Activated CD4-positive, alpha-beta T cell treated with anti-CD3 and anti-CD28 coated beads, Interleukin-2, amount 50 U/mL, for 48 hours (primary cell): ENCODE data around the gene MARK3.
A peak's percentile ranks its signal among the peaks of the same experiment; 100 is the strongest.

Experiments used
- DNase-seq, 2 experiments: peaks; one replicate each; pipeline ENCODE4 v3.0.0-alpha.2; 2020

The MARK3 gene

DNA sequence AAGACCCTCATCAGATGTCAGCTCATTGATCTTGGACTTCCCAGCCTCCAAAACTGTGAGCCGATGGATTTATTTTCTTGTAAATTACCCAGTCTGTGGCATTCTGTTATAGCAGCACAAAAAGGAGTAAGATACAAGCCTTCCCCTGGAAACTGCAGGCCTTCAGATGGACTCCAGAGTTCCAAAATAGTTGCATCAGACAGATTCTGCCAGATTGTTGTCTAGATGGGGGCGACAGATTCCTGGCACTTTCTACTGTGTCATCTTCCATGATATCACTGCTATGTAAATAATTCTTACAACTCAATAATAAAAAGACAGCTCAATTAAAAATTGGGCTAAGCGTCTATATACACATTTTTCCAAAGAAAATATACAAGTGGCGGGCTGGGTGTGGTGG is 17.2 kb upstream of the MARK3 start:
- DNase-seq, result no peak

DNA sequence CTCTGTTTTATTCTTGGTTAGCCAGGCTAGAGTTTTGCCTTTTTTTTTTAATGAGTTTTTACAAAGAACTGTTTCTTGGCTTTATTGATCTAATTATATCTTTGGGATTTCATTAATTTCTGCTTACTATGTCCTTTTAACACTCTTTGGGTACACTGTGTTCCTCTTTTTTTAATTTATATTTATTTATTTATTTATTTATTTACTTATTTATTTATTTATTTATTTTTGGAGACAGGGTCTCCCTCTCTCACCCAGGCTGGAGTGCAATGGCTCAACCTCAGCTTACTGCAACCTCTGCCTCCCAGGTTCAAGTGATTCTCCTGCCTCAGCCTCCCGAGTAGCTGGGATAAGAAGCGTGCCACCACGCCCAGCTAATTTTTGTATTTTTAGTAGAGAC is 15.1 kb upstream of the MARK3 start:
- DNase-seq, result no peak

DNA sequence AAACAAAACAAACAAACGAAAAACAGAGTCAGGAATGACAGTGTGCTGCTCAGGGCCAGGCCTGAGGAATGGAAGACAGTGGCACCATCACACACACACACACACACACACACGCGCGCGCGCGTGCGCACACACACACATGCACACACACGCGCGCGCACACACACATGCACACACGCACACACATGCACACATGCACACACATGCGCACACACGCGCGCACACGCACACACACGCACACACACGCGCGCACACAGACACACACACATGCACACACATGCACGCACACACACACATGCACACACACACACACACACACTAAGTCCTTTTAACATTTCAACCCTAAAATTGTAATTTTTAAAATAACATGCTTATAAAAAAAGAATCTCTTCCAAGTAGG is 13.2 kb upstream of the MARK3 start:
- no peak for DNase-seq

DNA sequence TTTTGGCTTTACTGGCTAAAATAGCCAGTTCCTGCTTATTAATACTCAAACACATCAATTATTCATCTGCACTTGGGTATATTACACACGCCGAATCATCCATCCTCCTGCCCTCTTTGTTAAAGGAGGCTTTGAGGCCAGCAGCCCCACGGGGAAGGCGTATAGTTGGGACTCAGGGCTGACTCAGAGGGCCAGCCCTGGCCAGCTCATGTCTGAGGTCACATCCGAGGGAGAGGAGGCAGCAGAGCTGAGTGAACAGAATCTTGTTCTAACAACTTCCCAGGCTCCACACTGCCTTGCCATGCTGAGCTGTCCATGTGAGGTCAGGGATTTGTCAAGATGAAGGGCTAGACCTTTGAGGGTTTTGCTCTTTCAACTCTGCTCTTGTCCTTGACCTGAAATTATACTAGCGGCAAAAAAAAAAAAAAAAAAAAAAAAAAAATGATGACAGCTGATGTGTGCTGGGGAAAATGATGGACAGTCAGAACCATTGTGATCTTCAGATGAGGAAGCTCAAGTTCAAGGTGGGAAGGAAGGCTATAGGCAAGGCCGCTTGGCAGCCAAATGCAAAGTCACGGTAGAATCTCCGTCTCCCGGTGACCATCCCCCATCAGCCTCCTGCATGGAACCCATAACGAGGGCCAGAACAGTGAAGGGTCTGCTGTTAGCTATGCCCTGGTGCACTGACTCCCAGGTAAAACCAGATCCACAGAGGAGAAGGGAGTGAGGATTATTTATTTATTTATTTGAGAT is 12.5 kb upstream of the MARK3 start:
- peak; percentile 26 to 37 for DNase-seq

DNA sequence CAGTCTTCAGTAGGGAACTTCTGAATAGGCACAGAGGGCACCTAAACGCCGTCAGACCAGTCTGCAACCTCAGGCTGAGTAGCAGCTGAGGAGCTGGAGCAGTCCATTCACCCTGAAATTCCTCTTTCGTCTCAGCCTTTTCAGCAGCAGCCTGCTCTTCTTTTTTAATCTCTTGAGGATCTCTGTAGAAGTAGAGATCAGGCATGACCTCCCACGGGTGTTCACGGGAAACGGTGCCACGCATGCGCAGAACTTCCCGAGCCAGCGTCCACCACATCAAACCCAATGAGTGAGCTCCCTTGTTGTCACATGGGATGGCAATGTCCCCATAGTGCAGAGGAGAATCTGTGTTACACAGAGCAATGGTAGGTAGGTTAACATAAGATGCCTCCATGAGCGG is 11.1 kb upstream of the MARK3 start:
- DNase-seq, result no peak

DNA sequence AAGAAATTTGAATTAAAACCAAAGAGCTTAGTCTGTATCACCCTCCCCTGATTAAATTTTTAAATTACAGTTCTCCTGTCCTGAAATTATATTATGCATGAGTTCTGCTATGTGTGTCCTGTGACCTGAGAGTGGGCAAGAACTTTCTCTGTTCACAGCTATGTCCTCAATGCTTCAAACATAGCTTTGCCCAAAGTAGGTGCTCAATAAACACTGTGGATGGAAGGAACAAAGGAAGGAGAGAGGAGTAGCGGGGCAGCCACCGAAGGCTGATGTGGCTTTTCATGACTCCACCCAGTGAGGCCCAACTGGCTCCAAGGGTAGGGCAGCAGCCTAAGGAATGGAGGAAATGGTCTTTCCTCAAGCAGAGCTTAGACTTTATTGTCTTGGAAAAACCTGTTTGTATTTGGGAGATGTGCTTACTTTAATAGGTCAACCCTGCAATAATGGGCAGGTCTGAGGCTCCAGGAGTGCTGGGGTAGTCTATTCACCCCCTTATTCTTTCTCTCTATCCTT is 7.6 kb upstream of the MARK3 start:
- DNase-seq, result no peak

DNA sequence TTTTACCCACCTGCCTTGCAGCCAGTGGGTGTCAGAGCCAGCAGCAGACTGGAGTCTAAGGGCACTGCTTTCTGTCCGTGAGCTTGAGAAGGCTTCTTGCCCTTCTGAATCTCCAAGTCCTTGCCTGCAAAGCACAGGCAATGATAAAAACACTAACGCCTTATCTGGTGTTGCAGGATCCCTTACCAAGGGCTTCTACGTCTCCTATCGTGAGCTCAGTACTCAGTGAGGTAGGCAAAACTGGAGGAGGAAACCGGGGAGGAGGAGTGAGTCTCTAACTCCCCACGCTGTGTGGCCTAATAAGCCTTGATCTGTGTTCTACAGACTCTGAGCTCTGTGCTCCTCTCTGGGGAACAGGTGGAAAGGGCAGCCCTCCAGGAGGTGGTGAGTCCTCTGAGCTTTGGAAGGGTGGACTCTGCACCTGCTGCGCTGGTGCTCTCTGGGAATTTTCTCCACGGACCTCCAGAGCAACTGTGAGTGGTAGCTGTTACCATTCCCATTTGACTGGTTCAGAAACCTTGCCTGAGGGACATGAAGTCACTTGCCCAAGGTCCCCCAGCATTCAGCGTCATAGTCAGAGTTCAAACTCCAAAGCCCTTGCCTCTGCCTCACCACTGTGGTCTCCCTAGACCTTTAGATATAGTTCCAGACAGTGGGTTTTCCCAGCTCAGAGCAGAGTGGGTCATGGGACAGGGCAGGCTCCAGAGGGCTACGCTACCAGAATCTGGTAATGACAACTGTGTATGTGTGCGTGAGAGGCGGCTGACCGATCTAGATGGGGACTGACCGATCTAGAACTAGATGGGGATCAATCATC is 7.0 kb upstream of the MARK3 start:
- no peak for DNase-seq

DNA sequence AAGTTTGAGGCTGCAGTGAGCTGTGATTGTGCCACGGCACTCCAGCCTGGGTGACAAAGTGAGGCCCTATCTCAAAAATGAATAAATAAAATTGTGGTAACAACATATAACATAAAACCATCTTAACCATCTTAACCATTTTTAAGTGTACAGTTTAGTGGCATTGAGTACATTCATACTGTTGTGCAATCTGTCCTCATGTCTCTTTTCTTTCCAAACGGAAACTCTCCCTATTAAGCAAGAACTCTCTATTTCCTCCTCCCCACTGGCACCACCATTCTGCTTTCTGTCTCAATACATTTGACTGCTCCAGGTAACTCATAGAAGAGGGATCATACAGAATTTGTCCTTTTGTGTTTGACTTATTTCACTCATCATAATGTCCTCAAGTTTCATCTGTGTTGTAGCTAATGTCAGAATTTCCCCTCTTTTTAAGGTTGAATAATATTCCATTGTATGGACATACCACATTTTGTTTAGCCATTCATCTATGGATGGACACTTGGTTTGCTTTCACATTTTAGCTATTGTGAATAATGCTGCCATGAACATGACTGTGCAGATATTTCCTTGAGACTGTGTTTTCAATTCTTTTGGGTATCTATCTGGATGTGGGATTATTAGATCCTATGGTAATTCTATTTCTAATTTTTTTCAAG is 4.4 kb upstream of the MARK3 start:
- no peak for DNase-seq

DNA sequence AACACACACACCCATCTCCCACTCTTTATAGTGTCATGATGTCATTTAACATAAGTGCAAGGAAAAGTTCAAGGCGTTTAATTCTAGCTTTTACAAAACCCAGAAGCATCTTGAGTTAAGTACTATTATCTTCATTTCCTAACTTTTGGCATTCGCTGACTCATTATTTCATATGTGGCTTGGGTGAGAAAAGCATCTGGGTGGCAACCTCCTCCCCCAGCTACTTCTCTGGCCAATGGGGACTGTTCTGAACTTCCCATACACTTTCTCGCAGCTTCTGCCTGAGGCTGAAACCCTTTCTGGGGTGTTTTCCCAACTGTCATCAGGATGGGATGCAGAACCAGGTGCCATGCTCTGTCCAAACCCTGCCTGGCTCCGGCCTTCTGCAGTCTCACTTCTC is 2.8 kb upstream of the MARK3 start:
- no peak for DNase-seq

DNA sequence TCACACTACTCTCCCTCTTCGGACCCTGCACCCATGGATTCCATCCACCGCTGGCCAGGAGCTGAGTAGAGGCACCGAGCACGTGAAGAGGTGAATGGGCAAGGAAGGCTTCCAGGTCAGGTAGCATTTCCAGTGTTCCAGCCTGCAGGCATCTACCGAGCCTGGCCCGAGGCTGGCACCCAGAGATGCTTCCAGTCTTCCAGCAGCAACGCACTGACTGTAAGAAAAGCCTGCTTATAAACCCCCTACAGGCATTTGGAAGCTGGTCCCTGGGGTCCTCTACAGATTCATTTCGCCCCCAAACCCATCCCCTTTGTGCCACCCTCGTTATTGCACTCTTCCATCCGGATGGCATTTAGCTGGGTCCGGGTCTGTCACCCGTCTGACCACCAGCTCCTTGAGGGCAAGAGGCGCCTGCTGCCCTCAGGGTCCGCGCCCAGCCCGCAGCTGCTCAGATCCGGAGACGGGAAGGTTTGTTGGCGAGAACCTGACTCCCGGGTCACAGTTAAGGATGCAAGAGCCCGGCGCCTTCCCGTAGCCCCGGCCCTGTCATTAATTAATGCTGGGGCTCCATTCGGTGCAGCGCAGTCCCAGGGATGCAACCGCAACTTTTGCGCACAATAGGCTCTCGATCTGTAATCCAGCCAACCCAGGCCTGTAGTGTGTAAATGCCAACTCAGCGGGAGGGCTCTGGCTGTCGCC is 614 bp upstream of the MARK3 start:
- no peak for DNase-seq

DNA sequence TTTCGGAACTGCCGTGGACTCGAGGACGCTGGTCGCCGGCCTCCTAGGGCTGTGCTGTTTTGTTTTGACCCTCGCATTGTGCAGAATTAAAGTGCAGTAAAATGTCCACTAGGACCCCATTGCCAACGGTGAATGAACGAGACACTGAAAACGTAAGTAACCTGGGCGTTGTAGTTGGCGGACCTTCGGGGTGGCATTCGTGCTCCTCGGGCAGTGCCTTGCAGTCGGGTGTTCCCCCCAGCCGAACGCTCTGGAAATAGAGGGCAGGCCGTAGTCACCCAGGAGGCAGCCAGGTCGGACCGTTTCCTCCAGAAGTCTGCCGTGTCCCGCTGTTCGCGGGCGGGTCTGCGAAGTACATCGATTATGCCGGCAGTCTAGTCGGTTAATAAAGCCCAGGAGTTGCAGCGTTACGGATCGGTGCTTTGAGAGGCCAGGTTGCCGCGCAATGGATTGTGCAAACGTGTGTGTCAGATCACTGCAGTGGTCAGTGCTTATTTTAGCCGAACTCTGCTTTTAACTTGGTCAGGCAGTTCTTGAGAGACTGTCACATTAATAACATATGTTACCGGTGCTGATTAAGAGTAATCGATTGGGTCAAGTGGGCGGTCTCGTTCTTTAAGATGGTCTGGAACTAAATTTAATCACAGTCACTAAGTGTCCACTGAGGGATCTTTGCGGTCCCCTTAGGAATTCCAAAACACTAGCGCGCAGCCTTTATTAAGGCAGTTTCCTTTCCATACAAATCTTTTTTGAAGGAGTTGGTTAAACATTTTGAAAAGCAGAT is 906 bp downstream of the MARK3 start:
- DNase-seq, result peak; percentile 31 to 47

DNA sequence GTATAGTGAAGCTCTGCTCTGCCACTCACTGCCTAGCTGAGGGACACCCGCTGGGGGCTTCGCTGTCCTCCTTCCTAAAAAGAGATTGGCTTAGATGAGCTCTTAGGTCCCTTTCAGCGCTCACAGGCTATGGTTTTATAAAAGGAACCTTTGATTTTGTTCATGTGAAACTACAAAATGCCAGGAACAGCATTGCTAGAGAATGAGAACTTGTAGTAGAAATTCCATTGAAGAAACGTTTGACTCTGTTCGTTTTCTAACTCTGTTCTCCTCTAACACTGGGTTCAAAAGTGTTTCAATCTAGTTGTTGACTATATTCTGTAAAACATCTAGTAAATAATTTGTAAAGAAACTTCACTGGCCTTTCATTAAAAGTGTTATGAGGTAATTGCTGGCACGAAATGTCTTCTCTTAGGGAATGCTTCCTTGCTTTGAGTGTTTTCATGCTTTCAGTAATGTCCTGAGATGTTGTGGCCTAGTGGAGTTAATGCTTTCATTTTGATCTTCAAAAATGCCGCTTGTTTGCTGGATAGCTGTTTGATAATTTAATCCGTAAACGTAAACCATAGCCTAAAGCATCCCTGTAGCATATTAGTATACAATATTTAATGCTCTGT is 1.6 kb downstream of the MARK3 start:
- no peak for DNase-seq

DNA sequence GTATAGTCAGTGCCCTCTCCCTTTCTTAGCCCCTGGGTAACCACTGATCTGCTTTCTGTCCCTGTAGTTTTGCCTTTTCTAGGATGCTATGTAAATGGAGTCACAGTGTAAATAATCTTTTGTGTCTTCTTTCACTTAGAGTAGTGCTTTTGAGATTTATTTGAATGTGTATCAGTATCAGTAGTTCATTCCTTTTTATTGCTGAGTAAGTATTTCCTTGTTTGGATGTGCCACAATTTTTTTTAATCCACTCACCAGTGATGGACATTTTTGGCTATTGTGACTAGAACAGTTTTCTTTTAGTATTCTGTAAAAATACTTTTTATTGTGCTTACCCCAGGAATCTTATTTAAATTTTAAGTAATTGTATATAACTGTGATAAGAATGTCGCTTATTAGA is 3.4 kb downstream of the MARK3 start:
- no peak for DNase-seq

DNA sequence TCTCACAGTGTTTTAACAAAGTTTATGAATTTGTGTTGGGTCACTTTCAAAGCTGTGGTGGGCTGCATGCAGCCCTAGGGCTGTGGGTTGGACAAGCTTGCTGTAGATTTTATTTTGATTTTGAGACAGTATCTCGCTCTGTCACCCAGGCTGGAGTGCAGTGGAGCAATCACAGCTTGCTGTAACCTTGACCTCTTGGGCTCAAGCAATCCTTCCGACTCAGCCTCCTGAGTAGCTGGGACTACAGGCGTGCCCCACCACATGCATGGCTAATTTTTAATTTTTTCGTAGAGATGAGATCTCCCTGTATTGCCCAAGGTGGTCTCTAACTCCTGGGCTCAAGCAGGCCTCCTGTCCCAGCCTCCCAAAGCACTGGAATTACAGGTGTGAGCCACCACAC is 5.4 kb downstream of the MARK3 start:
- DNase-seq, result no peak

DNA sequence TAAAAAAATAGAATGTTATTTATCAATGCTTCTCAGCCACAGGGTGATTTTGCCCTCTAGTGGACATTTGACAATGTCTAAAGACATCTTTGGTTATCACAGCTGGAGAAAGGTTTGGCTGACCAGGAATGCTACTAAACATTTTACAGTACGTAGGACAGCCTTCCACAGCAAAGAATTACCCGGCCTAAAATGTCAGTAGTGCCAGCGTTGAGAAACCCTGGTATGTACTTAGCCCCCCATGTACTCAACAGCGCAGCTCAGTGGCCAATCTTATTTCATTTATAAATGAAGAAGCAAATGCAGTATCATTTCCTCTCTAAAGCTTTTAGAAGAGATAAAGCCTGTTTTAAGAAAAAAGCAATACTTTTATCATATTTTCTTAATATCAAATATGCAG is 5.8 kb downstream of the MARK3 start:
- peak in 1 of 2 experiments; percentile 34 for DNase-seq

DNA sequence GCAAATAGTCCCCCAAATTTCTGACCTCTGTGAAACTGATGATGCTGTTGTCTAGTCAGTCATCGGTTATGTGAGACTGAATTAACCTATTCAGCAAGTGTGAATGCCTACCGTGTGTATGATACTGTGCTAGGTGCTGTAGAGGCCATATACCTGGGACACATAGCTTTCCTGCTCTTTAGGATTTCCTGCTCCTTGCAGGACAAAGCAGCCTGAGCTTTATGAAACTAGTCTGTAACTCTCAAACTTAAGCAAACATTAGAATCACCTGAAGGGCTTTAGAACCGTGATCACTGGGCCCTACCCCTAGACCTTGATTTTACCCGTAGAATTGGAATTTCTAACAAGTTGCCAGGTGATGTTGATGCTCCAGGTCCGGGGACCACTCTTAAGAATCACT is 6.9 kb downstream of the MARK3 start:
- DNase-seq, result no peak

DNA sequence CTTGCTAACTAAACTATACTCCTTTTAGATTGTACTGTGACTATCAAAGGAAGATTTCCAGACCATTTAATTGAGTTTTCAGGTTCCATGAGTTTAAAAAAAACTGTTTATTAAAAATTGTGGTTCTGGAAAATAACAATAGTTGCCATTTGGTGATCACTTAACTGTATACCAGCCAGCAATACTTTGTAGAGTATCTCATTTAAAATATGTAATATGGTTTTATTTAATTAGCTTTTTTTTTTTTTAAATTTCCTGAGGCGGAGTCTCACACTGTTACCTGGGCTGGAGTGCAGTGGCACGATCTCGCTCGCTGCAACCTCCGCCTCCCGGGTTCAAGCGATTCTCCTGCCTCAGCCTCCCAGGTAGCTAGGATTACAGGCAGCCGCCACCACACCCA is 7.4 kb downstream of the MARK3 start:
- no peak for DNase-seq

DNA sequence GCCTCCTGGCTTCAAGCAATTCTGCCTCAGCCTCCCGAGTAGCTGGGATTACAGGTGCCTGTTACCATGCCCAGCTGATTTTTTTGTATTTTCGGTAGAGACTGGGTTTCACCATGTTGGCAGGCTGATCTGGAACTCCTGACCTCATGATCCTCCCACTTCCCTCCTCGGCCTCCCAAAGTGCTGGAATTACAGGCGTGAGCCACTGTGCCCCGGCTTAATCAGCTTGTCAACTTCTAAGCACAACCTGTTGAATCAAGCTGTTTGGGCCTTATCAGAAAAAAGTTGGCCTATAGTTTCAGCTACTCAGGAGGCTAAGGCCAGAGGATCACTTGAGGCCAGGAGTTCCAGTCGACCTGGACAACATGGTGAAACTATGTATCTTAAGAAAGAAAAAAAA is 7.9 kb downstream of the MARK3 start:
- DNase-seq, result no peak

DNA sequence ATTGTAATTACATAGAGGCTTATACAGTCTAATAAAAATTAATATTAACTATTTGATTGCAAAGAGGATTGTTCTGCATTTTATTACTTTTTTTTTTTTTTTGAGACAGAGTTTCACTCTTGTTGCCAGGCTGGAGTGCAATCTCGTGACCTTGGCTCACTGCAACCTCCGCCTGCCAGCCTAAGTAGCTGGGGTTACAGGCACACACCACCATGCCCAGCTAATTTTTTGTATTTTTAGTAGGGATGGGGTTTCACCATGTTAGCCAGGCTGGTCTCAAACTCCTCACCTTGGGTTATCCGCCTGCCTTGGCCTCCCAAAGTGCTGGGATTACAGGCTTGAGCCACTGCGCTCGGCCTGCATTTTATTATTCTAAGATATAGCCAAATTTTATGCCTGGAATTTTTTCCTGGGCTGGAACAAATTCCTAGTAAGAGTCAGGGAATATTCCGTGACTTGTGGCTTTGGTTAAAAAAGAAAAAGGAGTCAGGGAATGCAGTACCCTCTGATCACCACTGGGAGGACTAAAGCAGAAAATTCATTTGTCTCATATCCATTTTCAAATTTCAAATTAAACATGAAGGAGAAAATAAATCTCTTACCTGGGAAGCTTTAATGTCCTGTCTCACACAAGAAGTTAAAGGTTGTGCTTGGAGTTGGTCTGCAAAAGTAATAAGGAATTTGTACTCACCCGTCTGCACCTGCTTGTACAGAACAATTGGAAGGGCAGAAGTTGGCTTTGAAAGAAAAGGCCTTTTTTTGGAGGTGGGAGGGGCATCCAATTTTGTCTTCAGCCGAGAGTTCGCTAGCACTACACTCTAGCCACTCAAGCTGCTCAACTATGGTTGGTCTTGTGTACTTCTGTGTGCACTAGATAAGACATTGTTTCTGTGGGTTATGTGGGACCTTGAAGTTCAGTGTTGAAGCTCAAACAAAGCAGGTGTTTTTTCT is 8.7 kb downstream of the MARK3 start:
- DNase-seq, result no peak

DNA sequence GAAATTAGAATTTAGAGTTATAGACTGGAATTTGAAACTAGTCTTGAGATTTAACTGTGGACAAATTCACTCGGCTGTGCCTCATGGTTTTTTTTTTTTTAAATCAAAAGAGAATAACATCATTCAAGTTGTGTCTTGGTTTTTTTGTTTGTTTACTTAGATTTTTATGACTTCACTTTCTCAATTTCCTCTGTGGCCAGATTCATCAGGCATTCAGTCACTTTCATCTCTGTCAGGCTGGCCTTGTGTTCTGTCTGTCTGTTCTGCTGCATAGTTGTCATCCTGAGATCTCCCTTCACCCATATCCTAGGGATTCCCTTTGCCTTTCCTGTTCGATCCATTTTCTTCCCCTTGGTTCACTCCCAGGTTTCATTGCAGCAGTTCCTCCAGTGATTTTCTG is 10.0 kb downstream of the MARK3 start:
- DNase-seq, result no peak

DNA sequence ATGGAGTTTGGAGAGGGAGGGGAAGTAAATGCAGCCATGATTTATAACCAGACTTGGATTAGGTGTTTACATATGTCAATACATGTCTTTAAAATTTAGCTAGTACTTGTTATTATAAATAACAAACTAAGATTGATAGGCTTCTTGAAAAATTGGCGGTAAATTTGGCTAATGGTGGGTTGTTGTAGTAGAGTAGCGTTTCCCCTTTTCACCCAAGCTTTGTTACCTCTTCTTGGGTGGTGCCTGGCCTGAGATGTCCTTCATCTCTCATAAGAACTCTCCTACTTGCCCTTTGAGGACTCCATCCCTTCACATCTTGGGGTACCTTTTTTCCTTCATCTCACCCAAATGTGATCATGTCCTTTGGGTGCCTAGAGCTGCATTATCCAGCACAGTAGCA is 11.2 kb downstream of the MARK3 start:
- no peak for DNase-seq
